Nephron progenitor cell (in vitro differentiated cells): ENCODE data around the gene CYP27A1.

ENCODE experiments used
- DNase-seq: peaks from one replicate; pipeline ENCODE4 v3.0.0; 2021
- H3K27ac Mint-ChIP-seq: 2 replicates; pipeline ENCODE4 v1.8.0; 2021; ENCODE audit warnings: mild to moderate bottlenecking, moderate library complexity, mixed read lengths
- H3K27me3 Mint-ChIP-seq: 2 replicates; pipeline ENCODE4 v1.8.0; 2021; ENCODE audit warnings: mild to moderate bottlenecking, low read depth, mixed read lengths; ENCODE audit not compliant: poor library complexity
- H3K36me3 Mint-ChIP-seq: 2 replicates; pipeline ENCODE4 v1.8.0; 2021; ENCODE audit warnings: low read depth, mixed read lengths
- H3K4me1 Mint-ChIP-seq: 2 replicates; pipeline ENCODE4 v1.8.0; 2021; ENCODE audit warnings: mixed read lengths
- H3K4me3 Mint-ChIP-seq: 2 replicates; pipeline ENCODE4 v1.8.0; 2021; ENCODE audit warnings: mild to moderate bottlenecking, moderate library complexity, mixed read lengths
- H3K9me3 Mint-ChIP-seq: 2 replicates; pipeline ENCODE4 v1.8.0; 2021; ENCODE audit warnings: mild to moderate bottlenecking, moderate library complexity, mixed read lengths
- TF ChIP-seq, protein P1 (sequence below): fragments of 200-600 bp; sonication (generic); IDR thresholded peaks from 2 replicates; pipeline ENCODE4 v1.5.0; 2021; ENCODE audit warnings: antibody characterized with exemption

CYP27A1 gene

DNA sequence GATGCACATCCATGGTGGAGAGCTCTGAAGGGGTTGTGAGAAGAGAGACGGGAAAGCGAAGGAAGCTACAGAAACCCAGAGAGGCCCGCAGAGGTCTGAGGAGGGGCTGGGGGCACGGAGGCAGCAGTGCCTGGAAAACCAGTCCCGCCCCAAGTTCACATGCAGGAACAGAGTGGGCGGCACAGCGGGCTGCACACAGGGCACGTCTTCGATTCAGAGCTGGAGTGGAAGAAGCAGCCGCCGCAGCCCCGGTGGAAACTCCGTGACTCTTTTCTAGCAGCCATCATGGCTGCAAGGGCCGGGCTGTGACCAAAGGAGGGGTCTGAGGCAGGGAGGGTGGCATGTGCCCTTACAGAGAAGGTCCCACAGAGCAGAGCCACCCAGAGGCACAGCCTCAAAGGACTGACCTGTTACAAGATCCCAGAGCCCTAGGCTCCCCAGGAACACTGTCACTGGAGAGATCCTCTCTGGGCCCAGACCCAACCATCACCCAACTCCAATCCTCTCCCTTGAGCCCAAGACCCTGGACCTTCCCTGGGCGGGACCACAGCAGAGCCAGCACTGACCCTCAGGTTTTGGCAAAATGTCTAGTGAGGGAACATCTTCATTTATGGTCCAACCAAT lies 38.9 kb downstream of the CYP27A1 start:
- TF ChIP-seq, protein P1, sequence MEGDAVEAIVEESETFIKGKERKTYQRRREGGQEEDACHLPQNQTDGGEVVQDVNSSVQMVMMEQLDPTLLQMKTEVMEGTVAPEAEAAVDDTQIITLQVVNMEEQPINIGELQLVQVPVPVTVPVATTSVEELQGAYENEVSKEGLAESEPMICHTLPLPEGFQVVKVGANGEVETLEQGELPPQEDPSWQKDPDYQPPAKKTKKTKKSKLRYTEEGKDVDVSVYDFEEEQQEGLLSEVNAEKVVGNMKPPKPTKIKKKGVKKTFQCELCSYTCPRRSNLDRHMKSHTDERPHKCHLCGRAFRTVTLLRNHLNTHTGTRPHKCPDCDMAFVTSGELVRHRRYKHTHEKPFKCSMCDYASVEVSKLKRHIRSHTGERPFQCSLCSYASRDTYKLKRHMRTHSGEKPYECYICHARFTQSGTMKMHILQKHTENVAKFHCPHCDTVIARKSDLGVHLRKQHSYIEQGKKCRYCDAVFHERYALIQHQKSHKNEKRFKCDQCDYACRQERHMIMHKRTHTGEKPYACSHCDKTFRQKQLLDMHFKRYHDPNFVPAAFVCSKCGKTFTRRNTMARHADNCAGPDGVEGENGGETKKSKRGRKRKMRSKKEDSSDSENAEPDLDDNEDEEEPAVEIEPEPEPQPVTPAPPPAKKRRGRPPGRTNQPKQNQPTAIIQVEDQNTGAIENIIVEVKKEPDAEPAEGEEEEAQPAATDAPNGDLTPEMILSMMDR, result no peak
- H3K27me3 Mint-ChIP-seq, result peaks cover 34% of the 10 kb centered on the region
- H3K27ac Mint-ChIP-seq, result no peak overlapping the region
- no peaks in the 10 kb centered on the region for H3K9me3 Mint-ChIP-seq
- H3K36me3 Mint-ChIP-seq, result peaks cover 3% of the 10 kb centered on the region
- no peak overlapping the region for H3K4me3 Mint-ChIP-seq
- peaks cover 7% of the 10 kb centered on the region for H3K4me1 Mint-ChIP-seq
- no peak for DNase-seq

DNA sequence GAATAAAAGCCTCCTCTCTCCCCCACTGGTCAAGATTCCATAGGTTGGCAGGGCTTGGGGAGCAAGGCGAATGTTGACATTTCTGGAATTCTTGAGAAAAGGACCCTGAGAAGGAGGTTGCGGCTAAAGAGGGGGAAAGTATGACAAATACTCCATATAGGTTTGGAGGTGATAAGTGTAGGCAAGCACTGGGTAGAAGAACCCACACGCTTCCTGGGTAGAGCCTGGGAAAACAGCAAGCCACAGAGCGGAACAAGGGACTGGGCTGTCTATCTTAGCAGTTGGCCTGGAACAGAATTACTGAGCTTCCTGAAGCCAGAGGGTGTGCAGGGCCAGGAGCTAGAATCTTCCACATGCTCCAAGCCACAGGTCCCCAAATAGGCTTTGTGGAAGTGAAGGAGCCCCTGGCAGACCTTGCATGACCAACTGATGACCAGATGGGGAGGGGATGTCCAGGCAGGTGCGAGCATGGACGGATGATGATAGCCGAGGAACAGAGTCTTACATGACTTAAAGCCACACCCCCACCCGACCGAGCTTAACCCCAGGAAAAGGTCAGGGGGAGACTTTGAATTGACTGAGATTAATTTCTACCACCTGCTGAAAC lies 39.8 kb downstream of the CYP27A1 start:
- H3K36me3 Mint-ChIP-seq, result peaks cover 3% of the 10 kb centered on the region
- TF ChIP-seq, protein P1, result no peak
- H3K9me3 Mint-ChIP-seq, result no peaks in the 10 kb centered on the region

DNA sequence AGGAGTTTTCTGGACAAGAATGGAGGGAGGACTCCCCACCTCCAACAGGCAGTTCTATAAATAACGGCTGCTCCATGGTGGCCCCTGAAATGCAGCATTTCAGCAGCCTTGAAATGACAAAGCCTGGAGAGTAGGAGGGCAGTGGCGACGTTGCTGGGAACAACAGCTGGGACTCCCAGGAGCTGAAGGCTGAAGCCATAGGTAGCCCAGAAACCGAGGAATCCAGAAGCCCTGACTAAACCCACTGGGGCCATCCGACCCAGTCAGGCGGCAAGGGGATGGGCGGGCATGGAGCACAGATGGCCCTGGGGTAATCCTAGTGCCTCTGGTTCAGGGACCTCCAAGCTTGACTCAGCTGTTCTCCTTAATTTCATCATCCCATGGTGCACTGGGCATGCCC lies 40.7 kb downstream of the CYP27A1 start:
- peaks cover 2% of the 10 kb centered on the region for H3K36me3 Mint-ChIP-seq
- no peak for DNase-seq
- H3K9me3 Mint-ChIP-seq, result no peaks in the 10 kb centered on the region
- peaks cover 33% of the 10 kb centered on the region for H3K27me3 Mint-ChIP-seq
- H3K4me1 Mint-ChIP-seq, result no peaks in the 10 kb centered on the region
- TF ChIP-seq, protein P1, result no peak
- no peak overlapping the region for H3K27ac Mint-ChIP-seq
- H3K4me3 Mint-ChIP-seq, result no peak overlapping the region

More for the DNA sequence above, 39.8 kb downstream of the CYP27A1 start:
- H3K27me3 Mint-ChIP-seq, result peaks cover 32% of the 10 kb centered on the region
- H3K27ac Mint-ChIP-seq, result no peak overlapping the region
- no peak for DNase-seq
- H3K4me3 Mint-ChIP-seq, result no peak overlapping the region
- peaks cover 2% of the 10 kb centered on the region for H3K4me1 Mint-ChIP-seq

DNA sequence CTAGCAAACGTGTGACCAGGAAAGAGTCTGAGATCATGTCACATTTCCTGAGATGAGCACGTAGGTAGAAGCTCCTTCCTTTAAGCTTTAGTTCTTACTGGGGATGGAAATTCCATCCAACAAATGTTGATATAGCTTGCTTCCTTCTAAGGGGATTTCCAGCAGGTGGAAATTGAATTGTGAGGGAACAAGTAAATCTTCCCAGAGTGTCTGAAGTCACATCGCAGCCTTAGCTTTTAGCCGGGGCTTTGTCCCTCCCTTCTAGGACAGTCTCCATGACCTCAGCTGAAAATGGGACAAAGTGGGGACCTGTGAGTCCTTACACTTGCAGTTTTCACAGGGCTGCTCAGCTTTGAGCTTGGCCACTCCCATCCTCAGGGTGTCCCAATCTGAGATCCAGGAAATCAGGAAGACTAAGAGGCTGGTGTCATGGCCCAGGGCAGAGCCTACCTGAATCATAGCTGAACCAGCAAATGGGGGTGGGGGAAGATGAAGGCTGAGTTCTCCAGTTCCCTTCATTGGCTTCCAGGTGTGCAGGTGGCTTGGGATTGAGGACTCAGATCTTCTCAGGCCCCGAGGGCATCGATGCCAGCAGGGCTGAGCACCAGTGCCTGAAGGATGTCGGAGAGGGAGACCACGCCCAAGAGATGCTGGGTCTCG lies 41.4 kb downstream of the CYP27A1 start:
- TF ChIP-seq, protein P1, result no peak
- Mint-ChIP-seq H3K4me3 (no peak overlapping the region), H3K27me3 (peaks cover 39% of the 10 kb centered on the region), H3K9me3 (no peaks in the 10 kb centered on the region), H3K36me3 (no peaks in the 10 kb centered on the region), H3K4me1 (no peaks in the 10 kb centered on the region), H3K27ac (no peak overlapping the region)
- no peak for DNase-seq

DNA sequence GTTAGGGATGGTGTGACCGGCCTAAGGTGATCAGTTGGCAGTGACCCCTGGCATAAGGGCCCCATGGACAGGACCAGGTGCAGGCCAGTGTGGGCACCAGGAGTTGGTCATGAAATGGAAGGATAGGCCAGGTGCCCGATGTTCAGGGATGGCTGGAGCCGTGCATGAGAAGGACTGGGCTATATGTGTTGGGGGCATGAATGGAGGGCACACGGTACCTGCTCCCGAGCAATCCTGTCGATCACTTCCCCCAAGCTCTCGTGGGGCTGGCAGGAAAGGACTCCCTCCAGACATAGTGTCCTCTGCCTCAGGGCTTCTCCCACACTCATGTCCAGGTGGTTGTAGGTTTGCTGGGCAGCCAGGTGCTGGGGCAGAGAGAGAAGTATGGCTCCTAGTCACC lies 42.1 kb downstream of the CYP27A1 start:
- Mint-ChIP-seq H3K27ac (no peak overlapping the region), H3K27me3 (peaks cover 41% of the 10 kb centered on the region), H3K4me1 (no peaks in the 10 kb centered on the region), H3K36me3 (no peaks in the 10 kb centered on the region), H3K9me3 (no peaks in the 10 kb centered on the region), H3K4me3 (no peak overlapping the region)
- TF ChIP-seq, protein P1, result no peak
- no peak for DNase-seq
